ENCODE data around the gene SETD3.

The SETD3 gene

GRCh38 chr14:99479906-99480869, at the start of gene SETD3:
Gene SETD3, minus strand, starts transcription at chr14:99480859. Its CDS starts 15,054 bp downstream, at chr14:99465805.
- no peak for DNase-seq (ENCODE audit: low read depth in 2 of 2, low spot score in 1 of 2)

- no peak for DNase-seq (ENCODE audit: low read depth in 2 of 2, low spot score in 1 of 2)
These were observed 49.2 kb upstream of the SETD3 start for GRCh38 chr14:99529899-99530298.

GRCh38 chr14:99527427-99528076, 46.9 kb upstream of the SETD3 start:
- no peak for DNase-seq (ENCODE audit: low read depth in 2 of 2, low spot score in 1 of 2)

GRCh38 chr14:99527026-99527425, 46.4 kb upstream of the SETD3 start:
- DNase-seq (ENCODE audit: low read depth in 2 of 2, low spot score in 1 of 2), result no peak

GRCh38 chr14:99525699-99526080, 45.0 kb upstream of the SETD3 start:
- DNase-seq (ENCODE audit: low read depth in 2 of 2, low spot score in 1 of 2), result no peak

GRCh38 chr14:99524804-99525698, 44.4 kb upstream of the SETD3 start:
- DNase-seq (ENCODE audit: low read depth in 2 of 2, low spot score in 1 of 2), result no peak

- no peak for DNase-seq (ENCODE audit: low read depth in 2 of 2, low spot score in 1 of 2)
These were observed 43.5 kb upstream of the SETD3 start for GRCh38 chr14:99524091-99524661.

GRCh38 chr14:99523704-99524055, 43.0 kb upstream of the SETD3 start:
- DNase-seq (ENCODE audit: low read depth in 2 of 2, low spot score in 1 of 2), result no peak

GRCh38 chr14:99522934-99523703, 42.5 kb upstream of the SETD3 start:
- no peak for DNase-seq (ENCODE audit: low read depth in 2 of 2, low spot score in 1 of 2)

- no peak for DNase-seq (ENCODE audit: low read depth in 2 of 2, low spot score in 1 of 2)
These were observed 41.8 kb upstream of the SETD3 start for GRCh38 chr14:99522457-99522891.

GRCh38 chr14:99522025-99522401, 41.4 kb upstream of the SETD3 start:
- no peak for DNase-seq (ENCODE audit: low read depth in 2 of 2, low spot score in 1 of 2)

- no peak for DNase-seq (ENCODE audit: low read depth in 2 of 2, low spot score in 1 of 2)
These were observed 40.7 kb upstream of the SETD3 start for GRCh38 chr14:99521176-99522024.

GRCh38 chr14:99520571-99521081, 40.0 kb upstream of the SETD3 start:
- no peak for DNase-seq (ENCODE audit: low read depth in 2 of 2, low spot score in 1 of 2)

GRCh38 chr14:99519931-99520421, 39.3 kb upstream of the SETD3 start:
- DNase-seq (ENCODE audit: low read depth in 2 of 2, low spot score in 1 of 2), result no peak

- no peak for DNase-seq (ENCODE audit: low read depth in 2 of 2, low spot score in 1 of 2)
These were observed 38.8 kb upstream of the SETD3 start for GRCh38 chr14:99519347-99519881.

- DNase-seq (ENCODE audit: low read depth in 2 of 2, low spot score in 1 of 2), result peak; percentile 45 to 71
These were observed 38.0 kb upstream of the SETD3 start for GRCh38 chr14:99518441-99519346.

GRCh38 chr14:99517643-99518381, 37.2 kb upstream of the SETD3 start:
- DNase-seq (ENCODE audit: low read depth in 2 of 2, low spot score in 1 of 2), result no peak
